ENCODE measurements around the gene ADAMTS5.

The ADAMTS5 gene

GRCh38 chr21:26967062-26967913, at the start of gene ADAMTS5:
Gene ADAMTS5, minus strand, starts transcription at chr21:26967088. Its CDS starts 697 bp downstream, at chr21:26966391.
- H3K27me3 ChIP-seq (replicated peaks; ENCODE audit: control insufficient read depth, insufficient read depth, low read length) = no peaks in the 10 kb centered on the region
- H3K4me3 ChIP-seq (replicated peaks; ENCODE audit: low read depth, low read length) = no peak within 1 kb of the TSS
- TF ChIP-seq CTCF (IDR thresholded peaks at IDR 0.05; ENCODE audit: insufficient read depth, low read length, poor library complexity, severe bottlenecking) = no peak
- no peak for DNase-seq (ENCODE audit: extremely low read depth, insufficient read length)
- no peaks in the 10 kb centered on the region for H3K36me3 ChIP-seq (ENCODE audit: control insufficient read depth, insufficient read depth, low read length)

GRCh38 chr21:27001526-27001925, 34.6 kb upstream of the ADAMTS5 start:
- DNase-seq (ENCODE audit: extremely low read depth, insufficient read length) = no peak
- no peaks in the 10 kb centered on the region for H3K27me3 ChIP-seq (replicated peaks; ENCODE audit: control insufficient read depth, insufficient read depth, low read length)
- TF ChIP-seq CTCF (IDR thresholded peaks at IDR 0.05; ENCODE audit: insufficient read depth, low read length, poor library complexity, severe bottlenecking) = no peak
- no peaks in the 10 kb centered on the region for H3K36me3 ChIP-seq (ENCODE audit: control insufficient read depth, insufficient read depth, low read length)
- H3K4me3 ChIP-seq (replicated peaks; ENCODE audit: low read depth, low read length) = no peak overlapping the region

GRCh38 chr21:26983576-26983975, 16.7 kb upstream of the ADAMTS5 start:
- DNase-seq (ENCODE audit: extremely low read depth, insufficient read length) = no peak
- Histone ChIP-seq H3K27me3 (replicated peaks; ENCODE audit: control insufficient read depth, insufficient read depth, low read length) (no peaks in the 10 kb centered on the region), H3K36me3 (ENCODE audit: control insufficient read depth, insufficient read depth, low read length) (no peaks in the 10 kb centered on the region), H3K4me3 (replicated peaks; ENCODE audit: low read depth, low read length) (no peak overlapping the region)
- TF ChIP-seq CTCF (IDR thresholded peaks at IDR 0.05; ENCODE audit: insufficient read depth, low read length, poor library complexity, severe bottlenecking) = no peak

GRCh38 chr21:26982767-26983166, 15.9 kb upstream of the ADAMTS5 start:
- no peaks in the 10 kb centered on the region for H3K36me3 ChIP-seq (ENCODE audit: control insufficient read depth, insufficient read depth, low read length)
- no peak for TF ChIP-seq CTCF (IDR thresholded peaks at IDR 0.05; ENCODE audit: insufficient read depth, low read length, poor library complexity, severe bottlenecking)
- DNase-seq (ENCODE audit: extremely low read depth, insufficient read length) = no peak

GRCh38 chr21:26977746-26978145, 10.9 kb upstream of the ADAMTS5 start:
- no peaks in the 10 kb centered on the region for H3K27me3 ChIP-seq (replicated peaks; ENCODE audit: control insufficient read depth, insufficient read depth, low read length)
- no peak overlapping the region for H3K4me3 ChIP-seq (replicated peaks; ENCODE audit: low read depth, low read length)
- TF ChIP-seq CTCF (IDR thresholded peaks at IDR 0.05; ENCODE audit: insufficient read depth, low read length, poor library complexity, severe bottlenecking) = no peak
- no peak for DNase-seq (ENCODE audit: extremely low read depth, insufficient read length)
- no peaks in the 10 kb centered on the region for H3K36me3 ChIP-seq (ENCODE audit: control insufficient read depth, insufficient read depth, low read length)

More at GRCh38 chr21:26982767-26983166, 15.9 kb upstream of the ADAMTS5 start:
- Histone ChIP-seq H3K4me3 (replicated peaks; ENCODE audit: low read depth, low read length) (no peak overlapping the region), H3K27me3 (replicated peaks; ENCODE audit: control insufficient read depth, insufficient read depth, low read length) (no peaks in the 10 kb centered on the region)

Data from GM06990 (cell line).